AG04449 (cell line): ENCODE results near the gene EXT2.

Experiments
- CTCF ChIA-PET: fragments of 350-600 bp; formaldehyde crosslinking; extraction: SDS; loops from one replicate; lab custom pipeline; 2021; ENCODE audit warnings: antibody characterized with exemption; lab: Yijun Ruan, JAX
- POLR2A ChIA-PET: fragments of 400-600, 350-600 bp; formaldehyde crosslinking; extraction: SDS; loops from one replicate; lab custom pipeline; 2020; ENCODE audit warnings: antibody characterized with exemption, inconsistent platforms; lab: Yijun Ruan, JAX
- DNase-seq: peaks from one replicate; pipeline ENCODE4 v3.0.0-alpha.2; 2010; ENCODE audit warnings: low read depth, low spot score
- H3K4me3 ChIP-seq: 2 replicates; pipeline ENCODE4 v1.5.1; 2011; ENCODE audit warnings: low read depth, mild to moderate bottlenecking, control low read depth, low read length
- TF ChIP-seq, protein P1 (sequence below): IDR thresholded peaks from one replicate; pipeline ENCODE4 v1.5.1; 2011; ENCODE audit warnings: mild to moderate bottlenecking, moderate library complexity, low read length, control low read depth, inconsistent platforms; ENCODE audit not compliant: insufficient read depth; ENCODE audit errors: missing control alignments

EXT2 gene

DNA sequence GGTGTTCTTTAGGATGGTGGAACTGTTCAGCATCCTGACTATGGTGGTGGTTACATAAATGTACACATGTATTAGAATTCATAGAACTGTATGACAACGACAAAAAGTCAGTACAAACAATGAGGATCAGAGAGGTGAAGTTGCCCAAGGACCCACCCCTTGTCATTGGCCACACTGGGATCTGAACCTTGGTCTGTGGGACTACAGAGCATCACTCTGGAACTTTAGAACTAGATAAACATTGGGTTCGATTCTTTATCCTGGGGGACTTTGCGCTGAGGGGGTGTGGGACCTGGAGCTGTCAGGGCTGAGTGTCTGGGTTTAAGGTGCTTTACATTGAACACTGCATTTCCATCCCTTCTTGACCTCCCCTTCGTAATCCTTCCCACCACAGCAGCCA, 12.8 kb upstream of the EXT2 start:
- POLR2A ChIA-PET: no interaction called here
- DNase-seq: no peak
- CTCF ChIA-PET: interaction anchor here (1.4 to 7.3 kb wide), 2 partner anchors 9 to 11 kb away, joined by 3 to 103 read pairs; partner anchors contain the start of gene EXT2
- H3K4me3 ChIP-seq: no peak overlapping the region
- TF ChIP-seq, protein P1, sequence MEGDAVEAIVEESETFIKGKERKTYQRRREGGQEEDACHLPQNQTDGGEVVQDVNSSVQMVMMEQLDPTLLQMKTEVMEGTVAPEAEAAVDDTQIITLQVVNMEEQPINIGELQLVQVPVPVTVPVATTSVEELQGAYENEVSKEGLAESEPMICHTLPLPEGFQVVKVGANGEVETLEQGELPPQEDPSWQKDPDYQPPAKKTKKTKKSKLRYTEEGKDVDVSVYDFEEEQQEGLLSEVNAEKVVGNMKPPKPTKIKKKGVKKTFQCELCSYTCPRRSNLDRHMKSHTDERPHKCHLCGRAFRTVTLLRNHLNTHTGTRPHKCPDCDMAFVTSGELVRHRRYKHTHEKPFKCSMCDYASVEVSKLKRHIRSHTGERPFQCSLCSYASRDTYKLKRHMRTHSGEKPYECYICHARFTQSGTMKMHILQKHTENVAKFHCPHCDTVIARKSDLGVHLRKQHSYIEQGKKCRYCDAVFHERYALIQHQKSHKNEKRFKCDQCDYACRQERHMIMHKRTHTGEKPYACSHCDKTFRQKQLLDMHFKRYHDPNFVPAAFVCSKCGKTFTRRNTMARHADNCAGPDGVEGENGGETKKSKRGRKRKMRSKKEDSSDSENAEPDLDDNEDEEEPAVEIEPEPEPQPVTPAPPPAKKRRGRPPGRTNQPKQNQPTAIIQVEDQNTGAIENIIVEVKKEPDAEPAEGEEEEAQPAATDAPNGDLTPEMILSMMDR: no peak

DNA sequence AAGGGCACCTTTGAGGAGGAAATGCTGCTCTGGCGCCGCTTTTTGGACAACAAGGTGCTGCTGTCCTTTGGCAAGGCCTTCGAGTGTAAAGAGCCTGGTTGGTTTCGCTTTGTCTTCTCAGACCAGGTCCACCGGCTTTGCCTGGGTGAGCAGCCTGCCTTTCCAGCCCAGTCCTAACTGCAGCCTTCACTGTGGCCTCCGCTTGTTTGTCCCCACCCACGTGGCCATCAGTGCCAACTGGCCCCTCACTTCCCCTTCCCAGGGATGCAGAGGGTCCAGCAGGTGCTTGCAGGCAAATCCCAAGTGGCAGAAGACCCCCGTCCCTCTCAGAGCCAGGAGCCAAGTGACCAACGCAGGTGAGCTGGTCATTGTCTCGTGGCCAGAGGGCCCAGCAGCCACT, 12.0 kb upstream of the EXT2 start:
- POLR2A ChIA-PET: no interaction called here
- DNase-seq: no peak
- TF ChIP-seq, protein P1: no peak
- no peak overlapping the region for H3K4me3 ChIP-seq
- CTCF ChIA-PET: interaction anchor here (1.4 to 7.3 kb wide), 2 partner anchors 8 to 11 kb away, joined by 3 to 103 read pairs; partner anchors contain the start of gene EXT2

DNA sequence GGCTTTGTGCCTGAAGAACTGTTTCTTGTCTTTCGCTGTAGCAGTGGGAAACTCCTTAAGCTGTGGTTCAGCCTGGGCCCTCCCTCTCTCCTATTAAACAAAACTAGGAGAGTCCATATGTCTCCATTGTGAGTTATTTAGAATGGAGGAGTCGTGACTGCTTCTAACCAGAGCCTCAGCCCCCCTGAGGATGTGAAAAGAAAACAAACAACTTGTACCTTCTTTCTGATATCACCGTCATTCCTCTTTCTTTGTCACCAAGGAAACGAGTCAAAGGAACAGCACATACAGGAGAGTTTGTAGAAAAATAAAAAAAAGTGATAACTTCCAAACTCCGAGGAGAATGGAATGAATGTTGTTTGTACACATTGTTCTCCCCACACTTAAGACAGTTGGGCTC, 11.6 kb upstream of the EXT2 start:
- no peak overlapping the region for H3K4me3 ChIP-seq
- ChIA-PET POLR2A (no interaction called here), CTCF (interaction anchor here (7.3 to 12.0 kb wide), 2 partner anchors 10 to 13 kb away, joined by 103 to 217 read pairs; partner anchors contain the start of genes ACCS and EXT2)
- TF ChIP-seq, protein P1: no peak
- no peak for DNase-seq

DNA sequence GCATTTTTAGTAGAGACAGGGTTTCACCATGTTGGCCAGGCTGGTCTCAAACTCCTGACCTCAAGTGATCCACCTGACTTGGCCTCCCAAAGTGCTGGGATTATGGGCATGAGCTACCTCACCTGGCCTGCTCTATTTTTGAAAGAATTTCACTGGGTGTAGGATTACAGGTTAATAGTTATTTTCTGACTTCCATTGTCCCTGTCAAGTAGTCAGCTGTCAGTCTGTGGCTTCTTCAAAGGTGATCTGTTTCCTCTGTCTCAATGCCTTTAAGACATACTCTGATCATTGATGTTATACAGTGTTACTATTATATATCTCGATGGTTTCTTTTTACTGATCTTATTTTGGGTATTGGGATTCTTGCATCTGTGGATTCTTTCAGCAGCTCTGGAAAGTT, 10.1 kb upstream of the EXT2 start:
- ChIA-PET POLR2A (no interaction called here), CTCF (interaction anchor here (3.4 to 12.0 kb wide), 3 partner anchors 9 to 454 kb away, joined by 15 to 217 read pairs (median 103); partner anchors contain the start of genes ACCS and EXT2)

DNA sequence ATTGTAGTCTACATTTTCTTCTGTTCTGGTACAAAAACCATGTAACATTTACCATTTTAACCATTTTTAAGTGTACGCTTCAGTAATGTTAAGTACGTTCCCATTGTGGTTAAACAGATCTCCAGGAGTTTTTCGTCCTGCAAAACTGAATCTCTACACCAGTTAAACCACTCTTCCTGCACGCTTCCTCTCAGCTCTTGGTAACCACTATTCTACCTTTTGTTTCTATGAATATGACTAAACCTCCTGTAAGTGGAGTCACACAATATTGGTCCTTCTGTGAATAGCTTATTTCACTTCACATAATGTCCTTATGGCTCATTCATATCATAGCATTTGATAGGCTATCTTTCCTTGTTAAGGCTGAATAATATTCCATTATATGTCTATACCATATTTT, 7.1 kb upstream of the EXT2 start:
- DNase-seq: no peak
- TF ChIP-seq, protein P1: no peak
- ChIA-PET POLR2A (no interaction called here), CTCF (interaction anchor here (3.4 to 12.0 kb wide), 2 partner anchors 18 to 451 kb away, joined by 15 to 217 read pairs; partner anchors contain the start of gene ACCS)
- no peak overlapping the region for H3K4me3 ChIP-seq

More for the DNA sequence above, 10.1 kb upstream of the EXT2 start:
- no peak overlapping the region for H3K4me3 ChIP-seq
- DNase-seq: no peak
- TF ChIP-seq, protein P1: no peak

DNA sequence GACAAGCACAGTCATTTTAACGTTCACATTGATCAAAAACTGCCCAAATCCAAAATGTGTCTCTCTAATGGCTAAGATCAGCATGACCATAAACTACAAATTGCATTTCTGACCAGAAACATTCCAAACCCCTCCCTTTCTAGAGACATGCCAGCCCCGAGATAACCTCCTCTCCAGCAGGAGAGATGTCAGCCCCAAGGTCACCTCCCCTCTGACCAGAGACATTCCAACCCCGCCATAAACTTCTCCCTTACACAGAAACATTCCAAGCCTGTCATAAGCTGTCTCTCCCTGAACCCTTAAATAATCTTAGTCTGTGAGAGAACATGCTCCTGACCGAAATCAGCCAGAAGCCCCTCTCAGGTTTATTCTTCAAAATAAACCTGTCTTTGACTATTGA, 6.6 kb upstream of the EXT2 start:
- ChIA-PET POLR2A (no interaction called here), CTCF (interaction anchor here (3.4 to 12.0 kb wide), 2 partner anchors 18 to 451 kb away, joined by 15 to 217 read pairs; partner anchors contain the start of gene ACCS)
- TF ChIP-seq, protein P1: no peak
- no peak overlapping the region for H3K4me3 ChIP-seq
- DNase-seq: no peak
